Ishikawa (cell line): ENCODE data around the gene OPHN1.

Experiments used
- EGR1 ChIP-seq: IDR thresholded peaks from 2 replicates; pipeline ENCODE4 v1.6.1; 2012
- RAD21 ChIP-seq: IDR thresholded peaks from 2 replicates; pipeline ENCODE4 v1.6.1; 2012; ENCODE audit warnings: low read depth
- ZBTB7A ChIP-seq: IDR thresholded peaks from 2 replicates; pipeline ENCODE4 v1.6.1; 2012; ENCODE audit warnings: low read depth
- TF ChIP-seq, protein P1 (sequence below): IDR thresholded peaks from 2 replicates; pipeline ENCODE4 v1.6.1; 2012
- TF ChIP-seq, protein P2 (sequence below): IDR thresholded peaks from 2 replicates; pipeline ENCODE4 v1.6.1; 2012; ENCODE audit warnings: low read depth, mild to moderate bottlenecking

DNA sequence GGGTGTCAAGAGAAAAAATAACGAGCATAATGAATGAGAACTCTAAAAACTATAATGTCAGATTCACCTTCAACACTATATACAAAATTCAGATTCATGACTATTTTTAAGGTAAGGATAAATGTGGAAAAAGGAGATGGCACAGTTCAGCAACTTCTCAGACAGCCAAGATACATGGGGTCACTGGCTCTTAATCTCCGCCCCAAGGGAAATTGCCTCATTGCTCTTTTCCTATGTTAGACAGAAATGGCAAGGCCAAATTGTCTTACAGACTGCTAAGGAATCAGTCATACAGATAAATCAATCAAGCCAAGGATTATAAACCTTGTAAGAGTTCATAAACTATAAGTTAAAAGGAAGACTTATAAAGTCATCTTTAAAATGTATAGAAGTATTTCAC, 183.4 kb downstream of the OPHN1 start:
- no peak for TF ChIP-seq EGR1
- TF ChIP-seq, protein P1, sequence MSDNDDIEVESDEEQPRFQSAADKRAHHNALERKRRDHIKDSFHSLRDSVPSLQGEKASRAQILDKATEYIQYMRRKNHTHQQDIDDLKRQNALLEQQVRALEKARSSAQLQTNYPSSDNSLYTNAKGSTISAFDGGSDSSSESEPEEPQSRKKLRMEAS = no peak
- TF ChIP-seq ZBTB7A = no peak
- TF ChIP-seq, protein P2, sequence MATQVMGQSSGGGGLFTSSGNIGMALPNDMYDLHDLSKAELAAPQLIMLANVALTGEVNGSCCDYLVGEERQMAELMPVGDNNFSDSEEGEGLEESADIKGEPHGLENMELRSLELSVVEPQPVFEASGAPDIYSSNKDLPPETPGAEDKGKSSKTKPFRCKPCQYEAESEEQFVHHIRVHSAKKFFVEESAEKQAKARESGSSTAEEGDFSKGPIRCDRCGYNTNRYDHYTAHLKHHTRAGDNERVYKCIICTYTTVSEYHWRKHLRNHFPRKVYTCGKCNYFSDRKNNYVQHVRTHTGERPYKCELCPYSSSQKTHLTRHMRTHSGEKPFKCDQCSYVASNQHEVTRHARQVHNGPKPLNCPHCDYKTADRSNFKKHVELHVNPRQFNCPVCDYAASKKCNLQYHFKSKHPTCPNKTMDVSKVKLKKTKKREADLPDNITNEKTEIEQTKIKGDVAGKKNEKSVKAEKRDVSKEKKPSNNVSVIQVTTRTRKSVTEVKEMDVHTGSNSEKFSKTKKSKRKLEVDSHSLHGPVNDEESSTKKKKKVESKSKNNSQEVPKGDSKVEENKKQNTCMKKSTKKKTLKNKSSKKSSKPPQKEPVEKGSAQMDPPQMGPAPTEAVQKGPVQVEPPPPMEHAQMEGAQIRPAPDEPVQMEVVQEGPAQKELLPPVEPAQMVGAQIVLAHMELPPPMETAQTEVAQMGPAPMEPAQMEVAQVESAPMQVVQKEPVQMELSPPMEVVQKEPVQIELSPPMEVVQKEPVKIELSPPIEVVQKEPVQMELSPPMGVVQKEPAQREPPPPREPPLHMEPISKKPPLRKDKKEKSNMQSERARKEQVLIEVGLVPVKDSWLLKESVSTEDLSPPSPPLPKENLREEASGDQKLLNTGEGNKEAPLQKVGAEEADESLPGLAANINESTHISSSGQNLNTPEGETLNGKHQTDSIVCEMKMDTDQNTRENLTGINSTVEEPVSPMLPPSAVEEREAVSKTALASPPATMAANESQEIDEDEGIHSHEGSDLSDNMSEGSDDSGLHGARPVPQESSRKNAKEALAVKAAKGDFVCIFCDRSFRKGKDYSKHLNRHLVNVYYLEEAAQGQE = no peak
- TF ChIP-seq RAD21 = no peak
